NT2/D1 (cell line): ENCODE results near the gene CRKL.

Source experiments
- YY1 ChIP-seq: IDR thresholded peaks from 2 replicates; pipeline ENCODE4 v1.6.1; 2011; ENCODE audit not compliant: insufficient read length, insufficient read depth
- ZNF274 ChIP-seq: IDR thresholded peaks from 2 replicates; pipeline ENCODE4 v1.6.1; 2011; ENCODE audit warnings: mild to moderate bottlenecking, low read depth, low read length

DNA sequence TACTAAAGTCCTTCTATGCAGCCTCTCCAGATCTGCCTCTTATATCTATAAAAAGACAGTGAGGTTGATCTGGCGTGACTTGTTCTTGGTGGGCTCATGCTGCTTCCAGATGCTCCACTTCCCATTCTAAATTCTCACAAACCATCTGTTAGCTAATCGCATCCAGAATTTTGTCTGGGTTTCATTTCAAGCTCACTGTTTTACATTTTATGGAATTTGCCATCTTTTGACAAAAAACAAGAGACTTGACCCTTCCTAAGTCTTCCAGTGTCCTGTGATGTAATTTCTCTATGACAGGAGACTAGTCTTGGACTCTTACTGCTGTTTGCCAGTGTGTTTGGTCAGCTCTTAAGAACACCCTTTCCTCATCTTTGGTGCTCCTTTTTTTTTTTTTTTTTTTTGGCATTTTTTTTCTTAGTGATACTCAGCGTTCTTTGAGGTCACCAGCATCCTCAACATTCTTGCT, 23.0 kb downstream of the CRKL start:
- TF ChIP-seq YY1 = no peak
- TF ChIP-seq ZNF274 = no peak
